Stomach smooth muscle (tissue), 2 donors: ENCODE measurements around the gene SYNE2.

Source experiments
- H3K27ac ChIP-seq: one replicate; pipeline ENCODE4 v1.7.0; 2013; ENCODE audit warnings: mild to moderate bottlenecking, low read length, inconsistent platforms
- H3K27me3 ChIP-seq, 2 donors: one replicate each; pipeline ENCODE4 v1.7.0; 2013; ENCODE audit warnings: low read length in 2 of 2; ENCODE audit not compliant: insufficient read depth in 2 of 2, control insufficient read depth in 1 of 2
- H3K36me3 ChIP-seq, 2 donors: one replicate each; pipeline ENCODE4 v1.7.0; 2013; ENCODE audit warnings: low read length in 2 of 2; ENCODE audit not compliant: control insufficient read depth in 2 of 2, insufficient read depth in 2 of 2
- H3K4me1 ChIP-seq: one replicate; pipeline ENCODE4 v1.7.0; 2013; ENCODE audit warnings: low read length; ENCODE audit not compliant: control insufficient read depth, insufficient read depth
- H3K4me3 ChIP-seq, 2 donors: one replicate each; pipeline ENCODE4 v1.7.0; 2013; ENCODE audit warnings: low read length in 2 of 2
- H3K9ac ChIP-seq, 2 donors: one replicate each; pipeline ENCODE4 v1.7.0; 2013; ENCODE audit warnings: low read length in 2 of 2, mild to moderate bottlenecking in 1 of 2
- H3K9me3 ChIP-seq, 2 donors: one replicate each; pipeline ENCODE4 v1.7.0; 2013; ENCODE audit warnings: low read length in 2 of 2; ENCODE audit not compliant: control insufficient read depth in 2 of 2
- donor health status: healthy.
- donor health status: Pancreatic carcinoma.

SYNE2 gene

DNA sequence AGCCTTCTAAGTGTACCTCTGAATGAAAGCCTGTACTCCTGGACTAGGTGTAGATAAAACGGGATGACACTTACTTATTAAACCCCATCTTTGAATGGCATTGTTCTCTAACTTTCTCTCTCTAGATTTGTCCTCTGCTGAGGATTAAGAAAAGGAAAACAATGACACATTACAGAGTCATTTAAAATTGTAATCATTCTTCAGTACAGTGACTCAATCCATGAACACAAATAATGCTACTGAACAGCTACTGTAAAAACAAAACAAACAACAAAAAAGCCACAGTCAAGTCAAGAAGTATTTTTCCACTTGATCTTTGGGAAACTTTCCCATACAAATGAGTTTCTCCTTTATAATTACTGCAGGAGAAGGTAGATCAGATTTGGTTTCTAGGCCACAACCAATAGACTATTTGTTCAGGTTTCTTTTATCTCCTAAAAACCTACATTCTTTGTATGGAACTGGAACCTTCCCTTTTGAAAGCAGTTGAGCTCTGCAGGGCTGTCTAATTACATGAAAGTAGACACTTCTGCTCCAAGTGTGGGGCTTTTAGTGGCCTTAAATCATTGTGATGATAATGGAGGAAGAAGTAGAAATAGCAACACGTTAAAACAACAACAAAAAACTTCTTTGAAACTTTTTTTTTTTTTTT is 222.3 kb downstream of the SYNE2 start:
- Histone ChIP-seq H3K9me3 (no peaks in the 10 kb centered on the region), H3K4me3 (no peak overlapping the region), H3K9ac (no peak overlapping the region), H3K27me3 (no peaks in the 10 kb centered on the region), H3K27ac (no peak overlapping the region), H3K36me3 (peaks cover 0 to 3% of the 10 kb centered on the region in 2 donors), H3K4me1 (no peaks in the 10 kb centered on the region)

DNA sequence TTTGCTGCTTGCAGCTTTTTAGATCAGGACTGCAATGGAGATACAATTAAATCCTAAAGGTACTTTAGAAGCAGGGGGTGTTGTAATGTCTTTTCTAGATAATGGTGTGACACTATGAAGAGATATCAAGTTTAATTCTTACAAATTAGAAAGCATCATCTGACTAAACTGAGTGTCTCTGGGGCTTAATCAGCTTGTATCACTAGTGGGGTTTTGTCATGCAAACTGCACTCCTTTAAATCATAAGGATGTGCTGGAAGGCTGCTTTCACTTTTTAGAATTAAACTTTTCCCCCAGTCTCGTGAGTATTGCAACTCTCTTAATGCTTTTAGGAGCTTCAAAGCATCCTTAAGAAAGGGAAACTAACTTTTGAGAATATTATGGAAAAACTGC is 222.8 kb downstream of the SYNE2 start:
- Histone ChIP-seq H3K4me1 (no peaks in the 10 kb centered on the region), H3K27me3 (no peaks in the 10 kb centered on the region), H3K9me3 (no peaks in the 10 kb centered on the region), H3K27ac (no peak overlapping the region), H3K4me3 (no peak overlapping the region), H3K36me3 (peaks cover 0 to 5% of the 10 kb centered on the region in 2 donors), H3K9ac (no peak overlapping the region)

DNA sequence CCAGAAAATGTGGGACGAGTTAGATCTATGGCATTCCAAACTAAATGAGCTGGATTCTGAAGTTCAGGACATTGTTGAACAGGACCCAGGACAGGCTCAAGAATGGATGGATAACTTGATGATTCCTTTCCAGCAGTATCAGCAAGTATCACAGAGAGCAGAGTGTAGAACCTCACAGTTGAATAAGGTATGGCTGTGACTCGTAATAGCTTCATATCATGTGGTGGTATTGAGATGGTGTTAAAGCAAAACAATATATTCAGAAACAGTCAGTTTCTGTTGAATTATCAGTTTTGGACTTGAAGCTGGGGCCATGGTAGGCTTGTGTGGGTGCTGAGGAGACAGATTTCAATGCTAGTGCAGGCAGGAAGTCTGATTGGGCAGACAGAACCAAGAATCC is 227.6 kb downstream of the SYNE2 start:
- Histone ChIP-seq H3K27ac (no peak overlapping the region), H3K4me1 (no peaks in the 10 kb centered on the region), H3K36me3 (peaks cover 0 to 12% of the 10 kb centered on the region in 2 donors), H3K9me3 (no peaks in the 10 kb centered on the region), H3K27me3 (no peaks in the 10 kb centered on the region), H3K9ac (no peak overlapping the region), H3K4me3 (no peak overlapping the region)

GRCh38 chr14:64081174-64081746 is 228.5 kb downstream of the SYNE2 start:
- Histone ChIP-seq H3K27me3 (no peaks in the 10 kb centered on the region), H3K9ac (no peak overlapping the region), H3K9me3 (no peaks in the 10 kb centered on the region), H3K36me3 (peaks cover 0 to 12% of the 10 kb centered on the region in 2 donors), H3K4me3 (no peak overlapping the region), H3K27ac (no peak overlapping the region), H3K4me1 (no peaks in the 10 kb centered on the region)

DNA sequence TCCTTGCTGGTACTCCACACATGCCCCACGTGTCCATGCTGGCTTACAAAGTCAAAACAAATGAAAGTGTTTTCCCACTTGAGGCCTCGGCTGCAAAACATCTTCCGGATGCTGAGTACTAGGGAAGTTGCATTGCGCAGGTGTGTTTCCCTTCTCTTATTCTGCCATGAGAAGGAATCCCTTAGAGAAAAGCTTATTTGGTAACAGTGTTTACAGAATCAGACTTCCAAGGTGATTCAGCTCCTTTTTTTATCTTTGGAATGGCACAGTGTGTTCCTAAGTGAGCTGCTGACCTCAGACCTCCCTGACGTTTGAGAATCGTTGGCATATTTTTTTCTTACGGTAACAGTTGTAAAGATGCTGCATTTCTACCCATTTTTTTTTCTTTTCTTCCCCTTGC is 230.0 kb downstream of the SYNE2 start:
- H3K27ac ChIP-seq, result no peak overlapping the region
- no peak overlapping the region for H3K4me3 ChIP-seq
- no peak overlapping the region for H3K9ac ChIP-seq
- no peaks in the 10 kb centered on the region for H3K27me3 ChIP-seq
- peaks cover 0 to 12% of the 10 kb centered on the region in 2 donors for H3K36me3 ChIP-seq
- H3K9me3 ChIP-seq, result no peaks in the 10 kb centered on the region
- H3K4me1 ChIP-seq, result no peaks in the 10 kb centered on the region

- Histone ChIP-seq H3K27me3 (no peaks in the 10 kb centered on the region), H3K4me1 (no peaks in the 10 kb centered on the region), H3K27ac (no peak overlapping the region), H3K9ac (no peak overlapping the region), H3K9me3 (no peaks in the 10 kb centered on the region), H3K36me3 (peaks cover 0 to 4% of the 10 kb centered on the region in 2 donors), H3K4me3 (no peak overlapping the region)
Observed at GRCh38 chr14:64088647-64088964, 235.8 kb downstream of the SYNE2 start.

DNA sequence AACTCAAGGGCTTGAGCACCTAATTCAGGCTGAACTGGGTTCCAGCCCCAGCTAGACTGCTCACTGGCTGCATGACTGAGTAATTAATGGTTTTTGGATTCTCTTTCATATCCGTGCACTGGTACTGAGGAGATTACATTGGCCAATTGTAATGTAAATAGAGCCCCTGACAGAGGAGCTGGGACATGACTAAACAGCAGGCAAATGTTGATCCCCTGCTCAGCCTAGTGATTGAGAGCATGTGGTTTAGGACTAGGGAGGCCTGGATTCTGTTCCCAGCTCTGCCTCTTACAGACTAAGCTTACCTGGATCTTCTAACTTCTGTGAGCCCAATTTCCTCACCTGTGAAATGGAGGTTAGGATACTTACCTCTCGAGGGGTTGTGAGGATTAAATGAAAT is 237.1 kb downstream of the SYNE2 start:
- Histone ChIP-seq H3K27ac (no peak overlapping the region), H3K4me3 (no peak overlapping the region), H3K36me3 (peaks cover 0 to 2% of the 10 kb centered on the region in 2 donors), H3K9ac (no peak overlapping the region), H3K27me3 (no peaks in the 10 kb centered on the region), H3K4me1 (no peaks in the 10 kb centered on the region), H3K9me3 (no peaks in the 10 kb centered on the region)

DNA sequence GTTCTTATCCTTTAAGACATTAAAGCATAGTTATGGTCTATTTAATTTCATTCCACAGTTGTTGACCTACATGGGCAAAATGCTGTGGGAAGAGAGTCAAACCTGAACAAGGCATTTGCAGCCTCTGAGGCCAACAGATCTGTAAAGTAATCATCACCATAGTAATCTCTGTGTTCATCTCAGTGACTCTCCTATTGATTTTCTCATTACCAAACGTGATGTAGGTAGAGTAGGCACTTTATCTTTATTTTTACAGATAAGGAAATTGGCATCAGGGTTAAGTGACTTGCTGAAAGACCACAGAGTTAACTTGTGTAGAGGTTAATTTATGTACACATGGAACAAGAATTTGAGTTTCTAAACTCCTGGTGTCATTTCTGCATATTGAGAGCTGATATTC is 238.4 kb downstream of the SYNE2 start:
- Histone ChIP-seq H3K9me3 (no peaks in the 10 kb centered on the region), H3K36me3 (peaks cover 0 to 2% of the 10 kb centered on the region in 2 donors), H3K27me3 (no peaks in the 10 kb centered on the region), H3K9ac (no peak overlapping the region), H3K27ac (no peak overlapping the region), H3K4me1 (no peaks in the 10 kb centered on the region), H3K4me3 (no peak overlapping the region)

- peaks cover 0 to 2% of the 10 kb centered on the region in 2 donors for H3K36me3 ChIP-seq
- H3K4me1 ChIP-seq, result no peaks in the 10 kb centered on the region
- H3K27ac ChIP-seq, result no peak overlapping the region
- H3K4me3 ChIP-seq, result no peak overlapping the region
- H3K27me3 ChIP-seq, result no peaks in the 10 kb centered on the region
- no peak overlapping the region for H3K9ac ChIP-seq
- H3K9me3 ChIP-seq, result no peaks in the 10 kb centered on the region
Observed at GRCh38 chr14:64092338-64092737, 239.5 kb downstream of the SYNE2 start.

DNA sequence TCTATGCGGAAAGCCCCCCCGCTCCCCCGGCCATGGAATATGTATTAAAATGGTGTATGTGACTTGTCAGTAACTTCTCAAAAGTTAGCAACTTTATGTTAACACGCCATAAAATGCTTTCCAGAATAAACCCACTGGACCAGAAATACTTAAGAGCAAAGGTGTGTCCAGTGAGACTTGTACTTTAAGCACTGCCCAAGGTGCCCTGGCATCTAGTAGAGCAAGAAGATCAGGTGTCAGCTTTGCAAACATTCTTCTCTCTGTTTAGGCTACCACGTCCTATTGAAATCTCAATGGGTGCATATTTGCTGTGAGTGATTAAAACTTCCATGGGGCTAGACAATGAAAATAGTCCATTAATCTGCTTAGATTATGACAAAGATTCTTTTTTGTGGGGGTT is 240.1 kb downstream of the SYNE2 start:
- H3K27me3 ChIP-seq, result no peaks in the 10 kb centered on the region
- H3K4me1 ChIP-seq, result no peaks in the 10 kb centered on the region
- peaks cover 0 to 2% of the 10 kb centered on the region in 2 donors for H3K36me3 ChIP-seq
- no peak overlapping the region for H3K27ac ChIP-seq
- no peak overlapping the region for H3K9ac ChIP-seq
- H3K9me3 ChIP-seq, result no peaks in the 10 kb centered on the region
- H3K4me3 ChIP-seq, result no peak overlapping the region

DNA sequence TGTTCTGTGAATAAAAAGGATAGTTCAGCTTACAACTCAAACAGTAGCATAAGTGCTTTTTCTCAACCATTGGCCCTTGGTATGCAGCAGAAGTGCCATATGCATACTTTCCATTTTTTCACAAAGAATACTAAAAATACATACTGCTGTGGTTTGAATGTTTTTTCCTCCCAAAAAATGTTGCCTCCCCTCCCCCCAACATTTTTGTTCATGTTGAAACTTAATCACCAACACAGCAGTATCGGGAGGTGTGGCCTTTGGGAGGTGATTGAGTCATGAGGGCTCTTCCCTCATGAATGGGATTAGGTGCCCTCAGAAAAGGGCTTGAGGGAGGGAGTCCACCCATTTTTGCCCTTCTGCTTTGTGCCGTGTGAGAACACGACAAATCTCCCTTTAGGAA is 242.8 kb downstream of the SYNE2 start:
- no peaks in the 10 kb centered on the region for H3K36me3 ChIP-seq

More for the DNA sequence above, 242.8 kb downstream of the SYNE2 start:
- Histone ChIP-seq H3K4me1 (no peaks in the 10 kb centered on the region), H3K4me3 (no peak overlapping the region), H3K27ac (no peak overlapping the region), H3K27me3 (no peaks in the 10 kb centered on the region), H3K9me3 (no peaks in the 10 kb centered on the region), H3K9ac (no peak overlapping the region)
